Measurements from ENCODE around the gene USP35. TPM values are rescaled to one million over a fixed set of nuclear protein-coding genes. Genes with fewer than 3 reads are reported as not detected.

USP35 gene
- total and polyA plus RNA-seq, 2 experiments from 2014 or later: 2.7 to 7.0 TPM

GRCh38 chr11:78145511-78146025 lies 43.2 kb upstream of the USP35 start:
- Histone ChIP-seq H3K79me2 (ENCODE audit: insufficient read depth) (peaks cover 11% of the 10 kb centered on the region; the same call in 1 of the 2 replicates), H3K9me2 (ENCODE audit: insufficient read depth) (no peaks in the 10 kb centered on the region), H3K4me1 (ENCODE audit: insufficient read depth) (peaks cover 8% of the 10 kb centered on the region), H3K9me3 (ENCODE audit: low read depth) (no peaks in the 10 kb centered on the region), H2AFZ (no peak overlapping the region), H3K27me3 (replicated peaks; ENCODE audit: insufficient read depth) (no peaks in the 10 kb centered on the region), H3K9ac (no peak overlapping the region), H4K20me1 (ENCODE audit: insufficient read depth) (no peaks in the 10 kb centered on the region), H3F3A (ENCODE audit: insufficient read depth) (no peaks in the 10 kb centered on the region), H3K36me3 (ENCODE audit: low read depth) (no peaks in the 10 kb centered on the region), H3K4me3 (no peak overlapping the region), H3K4me2 (ENCODE audit: unreplicated experiment) (no peak overlapping the region), H3K27ac (no peak overlapping the region)
- TF ChIP-seq EZH2phosphoT487 (IDR thresholded peaks at IDR 0.05; ENCODE audit: insufficient read depth, low read depth) (no peak), EZH2 (IDR thresholded peaks at IDR 0.05; ENCODE audit: insufficient read depth, poor library complexity, severe bottlenecking) (no peak)
- WGBS, 2 experiments (ENCODE audit: low coverage in 1 of 2, low lambda C conversion rate in 2 of 2, missing lambda C conversion rate in 2 of 2): 96 to 100% methylated on average over 1 of the region's 1 CpG
- DNase-seq: no peak
- in situ Hi-C loops (cut with MboI): loop anchor here (25.0 kb wide), 1 partner anchor 417 kb away; the partner anchor contains the start of gene NARS2

- H3K4me1 ChIP-seq (ENCODE audit: insufficient read depth): peaks cover 4% of the 10 kb centered on the region; the same call in 1 of the 2 replicates
- no peak for DNase-seq
- no peak for TF ChIP-seq EZH2phosphoT487 (IDR thresholded peaks at IDR 0.05; ENCODE audit: insufficient read depth, low read depth)
- TF ChIP-seq EZH2 (IDR thresholded peaks at IDR 0.05; ENCODE audit: insufficient read depth, poor library complexity, severe bottlenecking): no peak
- H3K27me3 ChIP-seq (replicated peaks; ENCODE audit: insufficient read depth): no peaks in the 10 kb centered on the region
- H3K9me3 ChIP-seq (ENCODE audit: low read depth): no peaks in the 10 kb centered on the region
- no peak overlapping the region for H3K4me3 ChIP-seq
- H3K27ac ChIP-seq: no peak overlapping the region
- no peaks in the 10 kb centered on the region for H4K20me1 ChIP-seq (ENCODE audit: insufficient read depth)
- H3K4me2 ChIP-seq (ENCODE audit: unreplicated experiment): no peak overlapping the region
- no peak overlapping the region for H3K9ac ChIP-seq
- no peak overlapping the region for H2AFZ ChIP-seq
- in situ Hi-C loops (cut with MboI): loop anchor here (25.0 kb wide), 1 partner anchor 414 kb away; the partner anchor contains the start of gene NARS2
- H3K79me2 ChIP-seq (ENCODE audit: insufficient read depth): no peaks in the 10 kb centered on the region
- H3F3A ChIP-seq (ENCODE audit: insufficient read depth): no peaks in the 10 kb centered on the region
- WGBS, 2 experiments (ENCODE audit: low coverage in 1 of 2, low lambda C conversion rate in 2 of 2, missing lambda C conversion rate in 2 of 2): 79% methylated on average over 2 of the region's 2 CpGs
- H3K36me3 ChIP-seq (ENCODE audit: low read depth): no peaks in the 10 kb centered on the region
- H3K9me2 ChIP-seq (ENCODE audit: insufficient read depth): no peaks in the 10 kb centered on the region
Measured at GRCh38 chr11:78147807-78148206, 40.9 kb upstream of the USP35 start.

DNA sequence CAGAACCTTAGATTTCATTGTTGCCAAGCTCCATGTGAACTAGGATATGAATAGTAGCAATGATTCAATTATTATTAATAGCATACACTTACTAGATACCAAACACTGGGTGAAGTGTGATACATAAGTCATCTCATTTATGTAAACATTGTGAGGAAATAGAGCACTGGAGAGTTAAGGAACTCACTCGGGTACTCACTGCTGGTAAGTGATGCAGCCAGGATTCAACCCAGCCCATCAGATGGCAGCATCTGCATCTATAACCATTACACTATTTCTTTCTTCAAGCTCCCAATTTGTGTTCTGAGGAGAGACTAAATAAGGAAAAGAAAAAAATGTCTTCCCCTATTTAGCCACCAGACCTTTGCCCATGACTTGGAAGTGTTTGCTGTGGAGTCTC lies 39.1 kb upstream of the USP35 start:
- Histone ChIP-seq H3K36me3 (ENCODE audit: low read depth) (no peaks in the 10 kb centered on the region), H3K27me3 (replicated peaks; ENCODE audit: insufficient read depth) (no peaks in the 10 kb centered on the region), H3K4me3 (no peak overlapping the region), H2AFZ (no peak overlapping the region), H4K20me1 (ENCODE audit: insufficient read depth) (no peaks in the 10 kb centered on the region), H3K4me1 (ENCODE audit: insufficient read depth) (peaks cover 4% of the 10 kb centered on the region; the same call in 1 of the 2 replicates), H3K9me3 (ENCODE audit: low read depth) (no peaks in the 10 kb centered on the region), H3K4me2 (ENCODE audit: unreplicated experiment) (no peak overlapping the region), H3K79me2 (ENCODE audit: insufficient read depth) (no peaks in the 10 kb centered on the region), H3K9me2 (ENCODE audit: insufficient read depth) (no peaks in the 10 kb centered on the region), H3F3A (ENCODE audit: insufficient read depth) (no peaks in the 10 kb centered on the region), H3K27ac (no peak overlapping the region), H3K9ac (no peak overlapping the region)
- no peak for TF ChIP-seq EZH2 (IDR thresholded peaks at IDR 0.05; ENCODE audit: insufficient read depth, poor library complexity, severe bottlenecking)
- no peak for TF ChIP-seq EZH2phosphoT487 (IDR thresholded peaks at IDR 0.05; ENCODE audit: insufficient read depth, low read depth)
- 6 to 9% methylated on average over 1 of the region's 1 CpG for WGBS, 2 experiments (ENCODE audit: low coverage in 1 of 2, low lambda C conversion rate in 2 of 2, missing lambda C conversion rate in 2 of 2)
- in situ Hi-C loops (cut with MboI): loop anchor here (25.0 kb wide), 1 partner anchor 413 kb away; the partner anchor contains the start of gene NARS2
- DNase-seq: peak; percentile 72

DNA sequence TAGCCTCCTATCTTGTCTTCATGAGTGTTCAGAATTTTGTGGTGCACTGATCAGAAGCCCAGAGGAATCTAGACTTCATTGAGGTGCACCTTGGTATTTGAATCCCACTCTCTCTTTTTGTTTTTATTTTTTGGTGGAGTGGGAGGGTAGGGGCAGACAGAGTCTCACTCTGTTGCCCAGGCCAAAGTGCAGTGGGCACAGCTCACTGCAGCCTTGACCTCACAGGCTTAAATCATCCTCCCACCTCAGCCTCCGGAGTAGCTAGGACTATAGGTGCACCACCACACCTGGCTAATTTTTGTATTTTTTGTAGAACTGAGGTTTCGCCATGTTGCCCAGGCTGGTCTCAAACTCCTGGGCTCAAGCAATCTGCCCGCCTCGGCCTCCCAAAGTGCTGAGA lies 38.4 kb upstream of the USP35 start:
- Histone ChIP-seq H3K9ac (no peak overlapping the region), H3K9me2 (ENCODE audit: insufficient read depth) (no peaks in the 10 kb centered on the region), H2AFZ (no peak overlapping the region), H3K36me3 (ENCODE audit: low read depth) (no peaks in the 10 kb centered on the region), H3K4me1 (ENCODE audit: insufficient read depth) (peaks cover 4% of the 10 kb centered on the region; the same call in 1 of the 2 replicates), H3K79me2 (ENCODE audit: insufficient read depth) (no peaks in the 10 kb centered on the region), H3K27ac (no peak overlapping the region), H3K4me2 (ENCODE audit: unreplicated experiment) (no peak overlapping the region), H3K9me3 (ENCODE audit: low read depth) (no peaks in the 10 kb centered on the region), H3K27me3 (replicated peaks; ENCODE audit: insufficient read depth) (no peaks in the 10 kb centered on the region), H3F3A (ENCODE audit: insufficient read depth) (no peaks in the 10 kb centered on the region), H4K20me1 (ENCODE audit: insufficient read depth) (no peaks in the 10 kb centered on the region), H3K4me3 (no peak overlapping the region)
- in situ Hi-C loops (cut with MboI): no loop called here
- WGBS, 2 experiments (ENCODE audit: low coverage in 1 of 2, low lambda C conversion rate in 2 of 2, missing lambda C conversion rate in 2 of 2): 94 to 98% methylated on average over 4 of the region's 4 CpGs
- TF ChIP-seq EZH2phosphoT487 (IDR thresholded peaks at IDR 0.05; ENCODE audit: insufficient read depth, low read depth) (no peak), EZH2 (IDR thresholded peaks at IDR 0.05; ENCODE audit: insufficient read depth, poor library complexity, severe bottlenecking) (no peak)
- DNase-seq: no peak
